LNCaP clone FGC (cell line): ENCODE results near the gene PPP1R14B.

Experiments
- DNase-seq: peaks from one replicate; pipeline ENCODE4 v3.0.0-alpha.2; 2011; ENCODE audit warnings: low read depth
- H3K4me3 ChIP-seq: 2 replicates; pipeline ENCODE4 v1.5.1; 2011; ENCODE audit warnings: mild to moderate bottlenecking, low read depth, low read length, control low read depth
- TF ChIP-seq, protein P1 (sequence below): IDR thresholded peaks from 2 replicates; pipeline ENCODE4 v1.5.1; 2012; ENCODE audit warnings: mild to moderate bottlenecking; ENCODE audit not compliant: control insufficient read depth, insufficient read depth; ENCODE audit errors: extremely low read depth

The PPP1R14B gene

DNA sequence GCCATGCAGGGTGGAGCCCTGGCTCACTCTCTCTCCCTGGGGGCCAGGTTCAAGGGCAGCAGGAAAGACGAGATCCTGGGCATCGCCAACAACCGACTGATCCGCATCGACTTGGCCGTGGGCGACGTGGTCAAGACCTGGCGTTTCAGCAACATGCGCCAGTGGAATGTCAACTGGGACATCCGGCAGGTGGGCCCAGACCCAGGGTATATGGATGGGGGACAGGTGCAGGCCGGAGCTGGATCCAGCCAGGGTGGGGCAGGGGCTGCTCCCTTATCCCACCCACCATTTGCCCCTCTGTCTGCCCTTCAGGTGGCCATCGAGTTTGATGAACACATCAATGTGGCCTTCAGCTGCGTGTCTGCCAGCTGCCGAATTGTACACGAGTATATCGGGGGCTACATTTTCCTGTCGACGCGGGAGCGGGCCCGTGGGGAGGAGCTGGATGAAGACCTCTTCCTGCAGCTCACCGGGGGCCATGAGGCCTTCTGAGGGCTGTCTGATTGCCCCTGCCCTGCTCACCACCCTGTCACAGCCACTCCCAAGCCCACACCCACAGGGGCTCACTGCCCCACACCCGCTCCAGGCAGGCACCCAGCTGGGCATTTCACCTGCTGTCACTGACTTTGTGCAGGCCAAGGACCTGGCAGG, 23.6 kb downstream of the PPP1R14B start:
- DNase-seq: no peak
- TF ChIP-seq, protein P1, sequence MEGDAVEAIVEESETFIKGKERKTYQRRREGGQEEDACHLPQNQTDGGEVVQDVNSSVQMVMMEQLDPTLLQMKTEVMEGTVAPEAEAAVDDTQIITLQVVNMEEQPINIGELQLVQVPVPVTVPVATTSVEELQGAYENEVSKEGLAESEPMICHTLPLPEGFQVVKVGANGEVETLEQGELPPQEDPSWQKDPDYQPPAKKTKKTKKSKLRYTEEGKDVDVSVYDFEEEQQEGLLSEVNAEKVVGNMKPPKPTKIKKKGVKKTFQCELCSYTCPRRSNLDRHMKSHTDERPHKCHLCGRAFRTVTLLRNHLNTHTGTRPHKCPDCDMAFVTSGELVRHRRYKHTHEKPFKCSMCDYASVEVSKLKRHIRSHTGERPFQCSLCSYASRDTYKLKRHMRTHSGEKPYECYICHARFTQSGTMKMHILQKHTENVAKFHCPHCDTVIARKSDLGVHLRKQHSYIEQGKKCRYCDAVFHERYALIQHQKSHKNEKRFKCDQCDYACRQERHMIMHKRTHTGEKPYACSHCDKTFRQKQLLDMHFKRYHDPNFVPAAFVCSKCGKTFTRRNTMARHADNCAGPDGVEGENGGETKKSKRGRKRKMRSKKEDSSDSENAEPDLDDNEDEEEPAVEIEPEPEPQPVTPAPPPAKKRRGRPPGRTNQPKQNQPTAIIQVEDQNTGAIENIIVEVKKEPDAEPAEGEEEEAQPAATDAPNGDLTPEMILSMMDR: no peak
- H3K4me3 ChIP-seq: no peak overlapping the region

DNA sequence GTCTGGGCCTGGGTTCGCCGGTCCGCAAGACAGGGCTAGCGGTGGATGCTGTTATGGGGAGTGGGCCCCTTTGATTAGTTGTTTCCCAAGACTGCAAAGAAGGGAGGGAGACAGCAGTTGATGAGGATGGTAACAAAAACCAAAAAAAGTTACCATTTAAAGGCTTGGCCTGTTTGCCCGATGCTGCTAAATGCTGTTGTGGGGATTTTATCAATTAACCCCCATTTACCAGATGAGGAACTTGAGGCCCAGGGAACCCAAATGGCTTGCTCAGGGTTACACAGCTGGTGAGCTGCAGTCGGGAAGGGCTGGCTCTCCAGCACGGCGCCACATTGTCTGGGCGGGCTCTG, 24.1 kb downstream of the PPP1R14B start:
- TF ChIP-seq, protein P1: no peak
- no peak for DNase-seq
- H3K4me3 ChIP-seq: no peak overlapping the region

DNA sequence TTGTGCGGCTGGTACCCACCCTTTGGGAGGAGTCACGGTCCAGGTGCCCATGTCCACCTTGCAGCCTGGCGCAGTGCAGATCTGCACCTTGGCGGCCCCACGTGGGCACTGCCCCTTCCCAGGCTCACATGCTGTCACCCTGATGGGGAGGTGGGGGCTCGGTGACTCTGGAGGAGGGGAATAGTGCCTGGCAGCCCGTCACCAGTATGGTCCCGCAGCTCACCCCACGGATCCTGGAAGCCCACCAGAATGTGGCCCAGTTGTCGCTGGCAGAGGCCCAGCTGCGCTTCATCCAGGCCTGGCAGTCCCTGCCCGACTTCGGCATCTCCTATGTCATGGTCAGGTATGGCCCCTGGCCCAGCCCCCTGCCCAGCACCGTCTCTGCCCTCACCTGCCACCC, 25.9 kb downstream of the PPP1R14B start:
- DNase-seq: no peak
- no peak overlapping the region for H3K4me3 ChIP-seq
- TF ChIP-seq, protein P1: no peak

DNA sequence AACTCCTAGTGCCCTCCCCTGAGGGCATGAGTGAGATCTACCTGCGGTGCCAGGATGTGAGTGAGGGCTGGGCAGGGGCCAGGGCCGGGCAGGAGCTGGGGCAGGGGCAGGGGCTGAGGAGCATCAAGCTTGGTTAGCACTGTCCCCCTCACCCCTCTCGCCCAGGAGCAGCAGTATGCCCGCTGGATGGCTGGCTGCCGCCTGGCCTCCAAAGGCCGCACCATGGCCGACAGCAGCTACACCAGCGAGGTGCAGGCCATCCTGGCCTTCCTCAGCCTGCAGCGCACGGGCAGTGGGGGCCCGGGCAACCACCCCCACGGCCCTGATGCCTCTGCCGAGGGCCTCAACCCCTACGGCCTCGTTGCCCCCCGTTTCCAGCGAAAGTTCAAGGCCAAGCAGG, 26.5 kb downstream of the PPP1R14B start:
- H3K4me3 ChIP-seq: no peak overlapping the region
- TF ChIP-seq, protein P1: no peak
- no peak for DNase-seq

DNA sequence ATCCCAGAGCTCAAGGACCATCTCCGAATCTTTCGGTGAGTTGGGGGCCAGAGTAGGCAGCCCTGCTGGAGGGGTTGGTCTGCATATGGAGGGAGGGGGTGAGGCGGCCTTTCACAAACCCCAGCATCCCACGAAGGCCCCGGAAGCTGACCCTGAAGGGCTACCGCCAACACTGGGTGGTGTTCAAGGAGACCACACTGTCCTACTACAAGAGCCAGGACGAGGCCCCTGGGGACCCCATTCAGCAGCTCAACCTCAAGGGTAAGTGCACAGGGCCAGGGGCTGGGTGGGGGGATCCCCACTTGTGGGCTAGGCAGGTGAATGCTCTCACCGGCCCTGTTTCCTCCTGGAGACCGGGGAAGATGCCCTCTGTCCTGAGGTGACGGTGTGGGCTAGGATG, 27.0 kb downstream of the PPP1R14B start:
- H3K4me3 ChIP-seq: no peak overlapping the region
- TF ChIP-seq, protein P1: no peak
- no peak for DNase-seq

DNA sequence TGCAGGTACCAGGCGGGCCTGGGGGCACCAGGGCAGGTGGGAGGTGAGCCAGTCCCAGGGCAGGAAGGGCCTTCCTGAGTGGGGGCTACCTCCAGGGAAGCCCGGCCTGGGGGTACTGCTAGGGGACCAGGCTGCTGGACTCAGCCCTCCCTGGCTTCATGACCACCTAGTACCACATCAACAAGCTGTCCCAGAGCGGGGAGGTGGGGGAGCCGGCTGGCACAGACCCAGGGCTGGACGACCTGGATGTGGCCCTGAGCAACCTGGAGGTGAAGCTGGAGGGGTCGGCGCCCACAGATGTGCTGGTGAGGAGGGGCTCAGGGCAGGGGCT, 27.4 kb downstream of the PPP1R14B start:
- TF ChIP-seq, protein P1: no peak
- no peak overlapping the region for H3K4me3 ChIP-seq
- no peak for DNase-seq

DNA sequence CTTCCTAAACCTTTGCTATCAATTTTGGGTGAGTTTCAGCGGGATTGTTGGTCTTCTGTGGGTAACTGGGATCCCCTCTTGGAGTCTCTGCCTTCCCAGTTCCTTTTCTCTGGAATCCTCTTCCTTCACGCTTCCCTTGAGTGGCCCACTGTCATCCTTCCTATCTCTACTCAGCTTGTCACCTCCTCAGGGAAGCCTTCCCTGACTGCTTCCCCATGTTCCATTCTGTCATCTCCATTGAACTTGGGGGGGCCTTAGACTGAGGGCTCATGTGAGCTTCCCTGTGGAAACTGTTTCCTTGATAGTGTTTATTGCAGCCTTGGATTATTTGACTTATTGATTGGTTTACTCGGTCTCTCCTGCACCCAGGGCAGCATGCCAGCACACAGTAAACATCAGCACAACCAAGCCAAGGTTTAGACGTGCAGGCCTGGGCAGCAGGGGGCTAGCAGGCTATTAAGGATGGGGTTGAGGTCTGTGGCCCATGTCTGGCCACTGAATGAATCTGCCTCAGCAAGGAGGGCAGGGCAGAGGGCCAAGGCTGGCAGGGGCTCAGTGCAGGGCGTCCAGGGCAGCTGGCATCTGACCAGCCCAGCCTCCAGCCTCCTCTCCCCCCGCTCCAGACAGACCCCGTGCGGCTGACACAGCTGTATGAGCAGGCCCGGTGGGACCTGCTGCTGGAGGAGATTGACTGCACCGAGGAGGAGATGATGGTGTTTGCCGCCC, 28.0 kb downstream of the PPP1R14B start:
- DNase-seq: no peak
- H3K4me3 ChIP-seq: no peak overlapping the region
- TF ChIP-seq, protein P1: no peak
